Lower lobe of right lung (tissue), 2 donors: ENCODE results near the gene CTDSP2. TPM values are rescaled to one million over a fixed set of nuclear protein-coding genes. Genes with fewer than 3 reads are reported as not detected.

ENCODE experiments used
- ATAC-seq, 2 donors: fragments of 200-7000 bp; cut with Tn5 transposase; one replicate each; pipeline ENCODE4 v1.9.1; 2020 to 2022; ENCODE audit warnings: mild to moderate bottlenecking in 2 of 2, moderate library complexity in 2 of 2
- DNase-seq: peaks from one replicate; pipeline ENCODE4 v3.0.0-alpha.2; 2020
- H3K27ac ChIP-seq: fragments of 200-600 bp; one replicate; pipeline ENCODE4 v1.8.0; 2022
- H3K27me3 ChIP-seq: fragments of 200-600 bp; one replicate; pipeline ENCODE4 v1.8.0; 2022; ENCODE audit warnings: low read depth
- H3K36me3 ChIP-seq: fragments of 200-600 bp; one replicate; pipeline ENCODE4 v1.8.0; 2022; ENCODE audit warnings: mild to moderate bottlenecking
- H3K4me1 ChIP-seq: fragments of 200-600 bp; one replicate; pipeline ENCODE4 v1.8.0; 2022
- H3K4me3 ChIP-seq: fragments of 200-600 bp; one replicate; pipeline ENCODE4 v1.8.0; 2022; ENCODE audit warnings: mild to moderate bottlenecking
- H3K9me3 ChIP-seq: fragments of 200-600 bp; one replicate; pipeline ENCODE4 v1.8.0; 2022
- CTCF ChIP-seq: fragments of 200-600 bp; IDR thresholded peaks from one replicate; pipeline ENCODE4 v1.8.0; 2022; ENCODE audit warnings: antibody characterized with exemption, mild to moderate bottlenecking
- intact Hi-C: fragments of 100-400 bp; cut with DNase I; formaldehyde crosslinking; loops from one replicate; pipeline ENCODE4 v1.11.0; 2022
- total RNA-seq: library from RNA; stranded (reverse); fragmentation: NEBNext Ultra II Directional; extraction: Animal tissue kit (Norgen Biotek cat#: 25700); gene quantifications from one replicate; pipeline ENCODE4 v1.2.1, GENCODE V29; 2021
- donor health status: DM: no; HTN: yes; CAD: no; lungs with severe emphysema.

Gene CTDSP2
- total RNA-seq, 1 donor from 2014 or later, result 220 TPM

- no peak overlapping the region for H3K4me3 ChIP-seq
- intact Hi-C loops, result no loop called here
- no peaks in the 10 kb centered on the region for H3K36me3 ChIP-seq
- no peak for TF ChIP-seq CTCF
- no peaks in the 10 kb centered on the region for H3K9me3 ChIP-seq
- H3K27me3 ChIP-seq, result no peaks in the 10 kb centered on the region
- peaks cover 29% of the 10 kb centered on the region for H3K4me1 ChIP-seq
- ATAC-seq, result no peak
- DNase-seq, result no peak
- H3K27ac ChIP-seq, result peak overlapping the region; percentile 54
Observed at GRCh38 chr12:57868851-57869268, 22.3 kb upstream of the CTDSP2 start.

- Histone ChIP-seq H3K4me1 (peaks cover 29% of the 10 kb centered on the region), H3K27me3 (no peaks in the 10 kb centered on the region), H3K27ac (no peak overlapping the region), H3K36me3 (no peaks in the 10 kb centered on the region), H3K4me3 (no peak overlapping the region), H3K9me3 (no peaks in the 10 kb centered on the region)
- no peak for TF ChIP-seq CTCF
- DNase-seq, result no peak
- intact Hi-C loops, result no loop called here
- ATAC-seq, result no peak
Observed at GRCh38 chr12:57868221-57868620, 21.7 kb upstream of the CTDSP2 start.

- intact Hi-C loops, result no loop called here
- H3K4me3 ChIP-seq, result no peak overlapping the region
- H3K4me1 ChIP-seq, result peaks cover 29% of the 10 kb centered on the region
- H3K27me3 ChIP-seq, result no peaks in the 10 kb centered on the region
- DNase-seq (no peak), ATAC-seq (no peak)
- H3K27ac ChIP-seq, result peak overlapping the region; percentile 96
- TF ChIP-seq CTCF, result no peak
- H3K9me3 ChIP-seq, result no peaks in the 10 kb centered on the region
- H3K36me3 ChIP-seq, result no peaks in the 10 kb centered on the region
Observed at GRCh38 chr12:57866308-57867019, 19.9 kb upstream of the CTDSP2 start.

- intact Hi-C loops, result no loop called here
- no peak for TF ChIP-seq CTCF
- ATAC-seq (peak; percentile 96 to 98), DNase-seq (peak; percentile 85)
- Histone ChIP-seq H3K9me3 (no peaks in the 10 kb centered on the region), H3K27me3 (no peaks in the 10 kb centered on the region), H3K4me3 (peak overlapping the region; percentile 60), H3K27ac (peak overlapping the region; percentile 96), H3K36me3 (no peaks in the 10 kb centered on the region), H3K4me1 (peaks cover 29% of the 10 kb centered on the region)
Observed at GRCh38 chr12:57865084-57865751, 18.7 kb upstream of the CTDSP2 start.

GRCh38 chr12:57864442-57865083 lies 18.0 kb upstream of the CTDSP2 start:
- H3K4me3 ChIP-seq, result peak overlapping the region; percentile 60
- intact Hi-C loops, result no loop called here
- H3K27me3 ChIP-seq, result no peaks in the 10 kb centered on the region
- peak overlapping the region; percentile 96 for H3K27ac ChIP-seq
- peak in 1 of 2 donors; percentile 2 for ATAC-seq
- no peaks in the 10 kb centered on the region for H3K9me3 ChIP-seq
- H3K4me1 ChIP-seq, result peaks cover 29% of the 10 kb centered on the region
- DNase-seq, result no peak
- no peaks in the 10 kb centered on the region for H3K36me3 ChIP-seq
- TF ChIP-seq CTCF, result no peak
